CD4-positive, alpha-beta memory T cell (primary cell): Measurements from ENCODE around the gene C10orf120. TPM values are rescaled to one million over a fixed set of nuclear protein-coding genes. Genes with fewer than 3 reads are reported as not detected.

Experiments
- CTCF ChIA-PET: fragments of 350-600 bp; sonication (Branson Sonifier 250); formaldehyde crosslinking; loops from one replicate; lab custom pipeline; 2021; ENCODE audit warnings: inconsistent platforms; ENCODE audit not compliant: partially characterized antibody; lab: Charles Lee
- POLR2A ChIA-PET: fragments of 350-600 bp; sonication (Branson Sonifier 250); formaldehyde crosslinking; loops from one replicate; lab custom pipeline; 2021; ENCODE audit not compliant: partially characterized antibody; lab: Charles Lee
- DNase-seq, 5 donors: peaks; one replicate each; pipeline versions ENCODE4 v3.0.0 to v3.0.0-alpha.2; 2020 to 2022; ENCODE audit warnings: mixed read lengths in 1 of 5
- H3K27ac ChIP-seq: one replicate; pipeline ENCODE4 v1.7.0; 2013; ENCODE audit warnings: low read depth, low read length
- H3K27me3 ChIP-seq: 2 replicates; pipeline ENCODE4 v1.7.0; 2013; ENCODE audit warnings: mild to moderate bottlenecking, low read length, moderate library complexity; ENCODE audit not compliant: insufficient read depth
- H3K36me3 ChIP-seq: 2 replicates; pipeline ENCODE4 v1.7.0; 2013; ENCODE audit warnings: mild to moderate bottlenecking, low read length, moderate library complexity; ENCODE audit not compliant: insufficient read depth
- H3K4me1 ChIP-seq: 2 replicates; pipeline ENCODE4 v1.7.0; 2013; ENCODE audit warnings: mild to moderate bottlenecking, low read length, moderate library complexity; ENCODE audit not compliant: insufficient read depth
- H3K4me3 ChIP-seq, 2 donors: one replicate each; pipeline ENCODE4 v1.7.0; 2013; ENCODE audit warnings: low read length in 2 of 2, mild to moderate bottlenecking in 1 of 2
- H3K9me3 ChIP-seq, 2 donors: one replicate each; pipeline ENCODE4 v1.7.0; 2013; ENCODE audit warnings: low read length in 2 of 2, control low read depth in 1 of 2; ENCODE audit not compliant: control insufficient read depth in 1 of 2
- H3K27ac Mint-ChIP-seq, 7 donors: one replicate each; pipeline ENCODE4 v1.8.0; 2020 to 2021; ENCODE audit warnings: mixed read lengths in 7 of 7, mild to moderate bottlenecking in 6 of 7, inconsistent platforms in 3 of 7, moderate library complexity in 3 of 7
- H3K27me3 Mint-ChIP-seq, 2 donors: one replicate each; pipeline ENCODE4 v1.8.0; 2020 to 2021; ENCODE audit warnings: mixed read lengths in 2 of 2
- H3K36me3 Mint-ChIP-seq, 2 donors: one replicate each; pipeline ENCODE4 v1.8.0; 2020 to 2021; ENCODE audit warnings: mixed read lengths in 2 of 2, inconsistent platforms in 1 of 2, mild to moderate bottlenecking in 1 of 2
- H3K4me1 Mint-ChIP-seq, 4 donors: one replicate each; pipeline ENCODE4 v1.8.0; 2020 to 2021; ENCODE audit warnings: mixed read lengths in 4 of 4, mild to moderate bottlenecking in 1 of 4
- H3K4me3 Mint-ChIP-seq, 8 donors: one replicate each; pipeline ENCODE4 v1.8.0; 2020 to 2021; ENCODE audit warnings: mixed read lengths in 8 of 8, mild to moderate bottlenecking in 7 of 8, moderate library complexity in 6 of 8, inconsistent platforms in 3 of 8
- H3K9me3 Mint-ChIP-seq, 8 donors: one replicate each; pipeline ENCODE4 v1.8.0; 2020 to 2021; ENCODE audit warnings: mixed read lengths in 8 of 8, mild to moderate bottlenecking in 5 of 8, inconsistent platforms in 3 of 8, moderate library complexity in 1 of 8
- intact Hi-C: fragments of 100-400 bp; cut with micrococcal nuclease; formaldehyde crosslinking; loops from one replicate; pipeline ENCODE4 v1.15.1; 2023
- polyA plus RNA-seq, 2 donors: library from polyadenylated mRNA; unstranded; fragments of 300-500 nt; fragmentation: Illumina TruSeq; gene quantifications; one replicate each; pipeline ENCODE4 v1.2.3, GENCODE V29; 2021
- total RNA-seq, 2 experiments: library from RNA; stranded (reverse); gene quantifications; one replicate each; pipeline ENCODE4 v1.2.3, GENCODE V29; 2021

C10orf120 gene
- total and polyA plus RNA-seq, 4 experiments from 2014 or later: not detected

GRCh38 chr10:122688293-122688989, 11.2 kb downstream of the C10orf120 start:
- Histone ChIP-seq H3K9me3 (no peaks in the 10 kb centered on the region), H3K4me1 (no peaks in the 10 kb centered on the region), H3K27ac (no peak overlapping the region), H3K36me3 (no peaks in the 10 kb centered on the region), H3K27me3 (no peaks in the 10 kb centered on the region), H3K4me3 (no peak overlapping the region)
- no peaks in the 10 kb centered on the region for H3K4me1 Mint-ChIP-seq
- ChIA-PET CTCF (no interaction called here), POLR2A (no interaction called here)
- H3K9me3 Mint-ChIP-seq: peaks cover 0 to 6% (median 1%) of the 10 kb centered on the region in 8 donors
- H3K27ac Mint-ChIP-seq: no peak overlapping the region
- intact Hi-C loops: no loop called here
- H3K27me3 Mint-ChIP-seq: peaks cover 33 to 38% of the 10 kb centered on the region in 2 donors
- H3K36me3 Mint-ChIP-seq: no peaks in the 10 kb centered on the region
- no peak overlapping the region for H3K4me3 Mint-ChIP-seq
- no peak for DNase-seq

- Mint-ChIP-seq H3K27me3 (peaks cover 17 to 23% of the 10 kb centered on the region in 2 donors), H3K36me3 (no peaks in the 10 kb centered on the region), H3K27ac (no peak overlapping the region), H3K9me3 (peaks cover 0 to 6% (median 3%) of the 10 kb centered on the region in 8 donors), H3K4me1 (no peaks in the 10 kb centered on the region), H3K4me3 (no peak overlapping the region)
- intact Hi-C loops: no loop called here
- no peak overlapping the region for H3K4me3 ChIP-seq
- no peak for DNase-seq
- ChIA-PET CTCF (no interaction called here), POLR2A (no interaction called here)
- no peak overlapping the region for H3K27ac ChIP-seq
- H3K27me3 ChIP-seq: no peaks in the 10 kb centered on the region
- no peaks in the 10 kb centered on the region for H3K36me3 ChIP-seq
- no peaks in the 10 kb centered on the region for H3K9me3 ChIP-seq
- no peaks in the 10 kb centered on the region for H3K4me1 ChIP-seq
These were observed 17.1 kb downstream of the C10orf120 start for GRCh38 chr10:122682522-122682921.

GRCh38 chr10:122678266-122678665, 21.4 kb downstream of the C10orf120 start:
- Histone ChIP-seq H3K4me3 (no peak overlapping the region), H3K4me1 (no peaks in the 10 kb centered on the region), H3K27me3 (peaks cover 4% of the 10 kb centered on the region), H3K9me3 (no peaks in the 10 kb centered on the region), H3K36me3 (no peaks in the 10 kb centered on the region), H3K27ac (no peak overlapping the region)
- Mint-ChIP-seq H3K9me3 (peaks cover 0 to 3% (median 0%) of the 10 kb centered on the region in 8 donors), H3K27ac (no peak overlapping the region), H3K36me3 (no peaks in the 10 kb centered on the region), H3K4me3 (no peak overlapping the region), H3K4me1 (no peaks in the 10 kb centered on the region), H3K27me3 (peaks cover 12 to 22% of the 10 kb centered on the region in 2 donors)
- no peak for DNase-seq
- CTCF ChIA-PET: no interaction called here
- intact Hi-C loops: no loop called here
- POLR2A ChIA-PET: no interaction called here

GRCh38 chr10:122675278-122675677, 24.4 kb downstream of the C10orf120 start:
- intact Hi-C loops: no loop called here
- POLR2A ChIA-PET: no interaction called here
- H3K36me3 Mint-ChIP-seq: no peaks in the 10 kb centered on the region
- Histone ChIP-seq H3K4me3 (no peak overlapping the region), H3K27ac (no peak overlapping the region), H3K27me3 (peaks cover 4% of the 10 kb centered on the region), H3K4me1 (no peaks in the 10 kb centered on the region), H3K36me3 (no peaks in the 10 kb centered on the region), H3K9me3 (no peaks in the 10 kb centered on the region)
- peaks cover 0 to 3% (median 0%) of the 10 kb centered on the region in 8 donors for H3K9me3 Mint-ChIP-seq
- H3K4me3 Mint-ChIP-seq: no peak overlapping the region
- H3K27ac Mint-ChIP-seq: no peak overlapping the region
- H3K4me1 Mint-ChIP-seq: no peaks in the 10 kb centered on the region
- CTCF ChIA-PET: interaction anchor here (0.7 kb wide), 1 partner anchor 44 kb away, joined by 3 read pairs; no protein-coding TSS in a partner anchor
- DNase-seq: no peak
- peaks cover 12 to 24% of the 10 kb centered on the region in 2 donors for H3K27me3 Mint-ChIP-seq

- no peak overlapping the region for H3K27ac ChIP-seq
These were observed 24.9 kb downstream of the C10orf120 start for GRCh38 chr10:122674781-122675180.

GRCh38 chr10:122673731-122674130, 25.9 kb downstream of the C10orf120 start:
- ChIA-PET CTCF (no interaction called here), POLR2A (no interaction called here)
- H3K27ac ChIP-seq: no peak overlapping the region
- no peaks in the 10 kb centered on the region for H3K36me3 Mint-ChIP-seq
- no peaks in the 10 kb centered on the region for H3K9me3 ChIP-seq
- H3K9me3 Mint-ChIP-seq: no peaks in the 10 kb centered on the region
- no peak overlapping the region for H3K4me3 Mint-ChIP-seq
- no peak overlapping the region for H3K4me3 ChIP-seq
- DNase-seq: no peak
- no peaks in the 10 kb centered on the region for H3K4me1 Mint-ChIP-seq
- peaks cover 4% of the 10 kb centered on the region for H3K27me3 ChIP-seq
- H3K4me1 ChIP-seq: no peaks in the 10 kb centered on the region
- H3K27ac Mint-ChIP-seq: no peak overlapping the region
- H3K36me3 ChIP-seq: no peaks in the 10 kb centered on the region
- H3K27me3 Mint-ChIP-seq: peaks cover 11 to 30% of the 10 kb centered on the region in 2 donors
- intact Hi-C loops: no loop called here

More at GRCh38 chr10:122674781-122675180, 24.9 kb downstream of the C10orf120 start:
- intact Hi-C loops: no loop called here
- DNase-seq: no peak
- Mint-ChIP-seq H3K27ac (no peak overlapping the region), H3K27me3 (peaks cover 13 to 25% of the 10 kb centered on the region in 2 donors), H3K36me3 (no peaks in the 10 kb centered on the region), H3K4me3 (no peak overlapping the region), H3K9me3 (peaks cover 0 to 3% (median 0%) of the 10 kb centered on the region in 8 donors), H3K4me1 (no peaks in the 10 kb centered on the region)
- Histone ChIP-seq H3K4me1 (no peaks in the 10 kb centered on the region), H3K9me3 (no peaks in the 10 kb centered on the region), H3K4me3 (no peak overlapping the region), H3K36me3 (no peaks in the 10 kb centered on the region), H3K27me3 (peaks cover 4% of the 10 kb centered on the region)
- POLR2A ChIA-PET: no interaction called here
- CTCF ChIA-PET: no interaction called here

GRCh38 chr10:122673269-122673668, 26.4 kb downstream of the C10orf120 start:
- H3K27me3 Mint-ChIP-seq: peaks cover 11 to 30% of the 10 kb centered on the region in 2 donors
- Histone ChIP-seq H3K4me3 (no peak overlapping the region), H3K4me1 (no peaks in the 10 kb centered on the region), H3K27ac (no peak overlapping the region), H3K36me3 (no peaks in the 10 kb centered on the region), H3K27me3 (peaks cover 4% of the 10 kb centered on the region), H3K9me3 (no peaks in the 10 kb centered on the region)
- no peak for DNase-seq
- H3K27ac Mint-ChIP-seq: no peak overlapping the region
- no peak overlapping the region for H3K4me3 Mint-ChIP-seq
- intact Hi-C loops: no loop called here
- ChIA-PET CTCF (no interaction called here), POLR2A (no interaction called here)
- no peaks in the 10 kb centered on the region for H3K36me3 Mint-ChIP-seq
- H3K4me1 Mint-ChIP-seq: no peaks in the 10 kb centered on the region
- no peaks in the 10 kb centered on the region for H3K9me3 Mint-ChIP-seq
